ENCODE data around the gene UTP4.

GRCh38 chr16:69186642-69187445, 54.4 kb downstream of the UTP4 start, which contains the start of gene SNTB2:
- TF ChIP-seq EP300 (IDR thresholded peaks at IDR 0.05) = no peak
- no peak for TF ChIP-seq CTCF (IDR thresholded peaks at IDR 0.05)
- peak; percentile 85 to 86 for TF ChIP-seq POLR2A (IDR thresholded peaks at IDR 0.05)
- peak; percentile 90 for TF ChIP-seq POLR2AphosphoS5 (IDR thresholded peaks at IDR 0.05)

Data from gastroesophageal sphincter (tissue), 3 donors.